ENCODE results near the gene AKR1D1.

The AKR1D1 gene

DNA sequence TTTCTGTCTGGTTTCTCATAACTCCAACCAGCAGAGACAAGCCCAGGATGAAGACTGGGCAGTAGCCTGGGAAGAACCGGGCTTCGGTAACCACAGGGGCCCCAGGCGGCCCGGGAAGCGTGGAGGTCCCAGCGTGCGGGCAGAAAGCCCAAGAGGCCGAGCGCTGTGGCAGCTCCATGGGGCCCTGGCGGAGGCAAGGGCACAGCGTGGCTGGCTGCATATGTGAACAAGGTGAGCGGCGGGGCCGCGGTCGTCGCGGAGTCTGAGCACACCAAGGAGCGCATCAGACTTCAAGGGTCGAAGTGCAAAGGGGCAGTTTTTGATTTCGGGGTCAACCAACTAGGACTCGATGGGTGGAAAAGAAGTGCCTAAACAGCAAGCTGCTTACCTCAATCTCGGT, 45.9 kb downstream of the AKR1D1 start:
- DNase-seq (ENCODE audit: extremely low read depth, low read depth): no peak

DNA sequence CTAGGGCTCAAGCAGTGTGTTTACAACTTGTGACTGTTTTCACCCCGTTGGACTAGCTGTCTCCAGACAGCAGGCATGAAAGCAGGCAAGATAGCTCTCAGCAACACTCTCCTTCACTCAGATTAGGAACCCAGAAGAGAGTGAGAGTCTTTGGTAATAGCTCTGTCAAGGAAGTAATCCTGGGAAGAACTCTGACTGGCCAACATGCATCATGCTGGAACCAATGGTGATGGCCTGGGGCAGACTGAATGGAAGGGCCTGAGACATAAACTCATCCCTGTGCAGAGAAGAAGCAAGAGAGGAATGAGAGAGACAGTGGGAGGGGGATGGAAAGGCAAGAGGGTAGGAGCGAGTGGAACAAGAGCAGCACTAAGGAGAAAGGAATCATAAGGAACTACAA, 48.9 kb downstream of the AKR1D1 start:
- TF ChIP-seq, protein P1, sequence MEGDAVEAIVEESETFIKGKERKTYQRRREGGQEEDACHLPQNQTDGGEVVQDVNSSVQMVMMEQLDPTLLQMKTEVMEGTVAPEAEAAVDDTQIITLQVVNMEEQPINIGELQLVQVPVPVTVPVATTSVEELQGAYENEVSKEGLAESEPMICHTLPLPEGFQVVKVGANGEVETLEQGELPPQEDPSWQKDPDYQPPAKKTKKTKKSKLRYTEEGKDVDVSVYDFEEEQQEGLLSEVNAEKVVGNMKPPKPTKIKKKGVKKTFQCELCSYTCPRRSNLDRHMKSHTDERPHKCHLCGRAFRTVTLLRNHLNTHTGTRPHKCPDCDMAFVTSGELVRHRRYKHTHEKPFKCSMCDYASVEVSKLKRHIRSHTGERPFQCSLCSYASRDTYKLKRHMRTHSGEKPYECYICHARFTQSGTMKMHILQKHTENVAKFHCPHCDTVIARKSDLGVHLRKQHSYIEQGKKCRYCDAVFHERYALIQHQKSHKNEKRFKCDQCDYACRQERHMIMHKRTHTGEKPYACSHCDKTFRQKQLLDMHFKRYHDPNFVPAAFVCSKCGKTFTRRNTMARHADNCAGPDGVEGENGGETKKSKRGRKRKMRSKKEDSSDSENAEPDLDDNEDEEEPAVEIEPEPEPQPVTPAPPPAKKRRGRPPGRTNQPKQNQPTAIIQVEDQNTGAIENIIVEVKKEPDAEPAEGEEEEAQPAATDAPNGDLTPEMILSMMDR (IDR thresholded peaks at IDR 0.05; ENCODE audit: low read depth, low read length): no peak
- DNase-seq (ENCODE audit: extremely low read depth, low read depth): no peak

More for the DNA sequence above, 45.9 kb downstream of the AKR1D1 start:
- TF ChIP-seq, protein P1 (IDR thresholded peaks at IDR 0.05; ENCODE audit: low read depth, low read length): no peak

DNA sequence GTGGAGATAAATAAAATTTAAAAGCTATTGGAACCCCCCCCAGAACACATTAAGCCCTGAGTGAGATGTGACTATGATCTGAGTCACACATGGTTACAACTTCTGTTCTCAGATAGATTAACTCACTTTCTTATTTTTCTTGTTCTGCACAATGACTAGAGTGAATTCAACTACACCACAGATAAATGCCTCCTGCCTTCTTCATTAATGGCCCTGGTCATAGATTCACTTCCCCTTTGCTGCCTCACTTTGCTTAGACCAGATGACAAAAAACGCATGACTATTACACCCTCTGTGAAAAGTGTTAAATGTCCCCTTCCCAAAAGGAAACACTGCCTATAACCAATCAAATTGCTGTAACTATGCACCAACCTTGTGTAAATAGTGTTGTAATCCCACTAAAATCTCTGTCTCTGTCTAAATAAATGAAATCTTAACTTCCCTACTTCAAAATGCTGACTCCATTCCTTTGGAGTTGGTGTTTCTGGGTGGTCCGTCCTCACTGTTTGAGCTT, 49.4 kb downstream of the AKR1D1 start:
- DNase-seq (ENCODE audit: extremely low read depth, low read depth): no peak
- TF ChIP-seq, protein P1 (IDR thresholded peaks at IDR 0.05; ENCODE audit: low read depth, low read length): no peak

DNA sequence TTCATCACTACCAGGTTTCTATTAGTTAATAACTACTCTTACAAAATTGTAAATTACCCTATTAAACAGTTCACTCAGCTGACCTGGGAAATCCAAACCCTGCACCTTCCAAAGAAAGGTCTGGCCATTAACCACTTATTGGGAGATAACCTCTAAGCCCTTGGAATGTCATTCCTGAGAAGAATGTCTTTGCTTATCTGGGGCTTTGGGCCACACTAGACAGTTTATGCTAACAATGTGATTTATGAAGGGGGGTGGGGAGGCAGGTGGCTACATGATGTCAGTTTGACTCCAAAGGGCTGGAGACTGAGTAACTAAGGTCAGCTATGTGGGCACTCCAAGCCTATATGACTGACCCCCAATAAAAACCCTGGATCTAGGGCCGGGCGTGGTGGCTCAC, 50.7 kb downstream of the AKR1D1 start:
- TF ChIP-seq, protein P1 (IDR thresholded peaks at IDR 0.05; ENCODE audit: low read depth, low read length): no peak
- DNase-seq (ENCODE audit: extremely low read depth, low read depth): no peak

DNA sequence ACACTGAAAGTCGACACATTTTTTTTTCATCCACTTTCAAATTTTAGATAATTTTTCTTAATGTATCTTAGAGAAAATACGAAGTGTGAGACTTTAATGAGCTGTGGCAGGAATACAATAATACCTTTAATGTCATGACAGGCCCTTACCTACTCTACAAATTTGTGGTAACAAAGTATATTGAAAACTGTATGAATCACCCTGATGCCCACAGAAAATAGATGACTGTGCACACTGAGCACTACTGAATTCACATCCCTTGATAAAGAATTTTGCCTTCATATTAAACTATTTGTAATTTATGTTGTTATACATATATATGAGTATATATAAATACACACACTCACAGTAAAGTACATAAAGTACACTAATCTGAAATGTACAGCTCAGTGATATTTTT, 51.7 kb downstream of the AKR1D1 start:
- TF ChIP-seq, protein P1 (IDR thresholded peaks at IDR 0.05; ENCODE audit: low read depth, low read length): no peak

DNA sequence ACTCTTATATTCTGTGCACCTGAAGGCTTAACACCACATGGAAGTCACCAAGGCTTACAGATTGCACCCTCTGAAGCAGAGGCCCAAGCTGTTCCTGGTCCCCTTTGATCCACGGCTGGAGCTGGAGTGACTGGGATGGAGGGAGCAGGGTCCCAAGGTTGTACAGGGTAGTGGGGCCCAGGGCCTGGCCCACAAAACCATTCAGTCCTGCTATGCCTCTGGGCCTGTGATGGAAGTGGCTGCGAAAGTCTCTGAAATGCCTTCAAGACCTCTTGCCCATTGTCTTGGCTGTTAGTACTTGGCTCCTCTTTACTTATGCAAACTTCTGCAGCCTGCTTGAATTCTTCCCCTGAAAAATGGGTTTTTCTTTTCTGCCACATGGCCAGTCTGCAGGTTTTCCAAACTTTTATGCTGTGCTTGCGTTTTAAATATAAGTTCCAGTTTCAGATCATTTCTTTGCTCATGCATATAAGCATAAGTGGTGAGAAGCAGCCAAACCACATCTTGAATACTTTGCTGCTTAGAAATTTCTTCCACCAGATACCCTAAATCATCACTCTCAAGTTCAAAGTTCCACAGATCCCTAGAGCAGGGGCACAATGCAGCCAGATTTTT, 53.4 kb downstream of the AKR1D1 start:
- DNase-seq (ENCODE audit: extremely low read depth, low read depth): no peak
- TF ChIP-seq, protein P1 (IDR thresholded peaks at IDR 0.05; ENCODE audit: low read depth, low read length): no peak

More for the DNA sequence above, 51.7 kb downstream of the AKR1D1 start:
- no peak for DNase-seq (ENCODE audit: extremely low read depth, low read depth)

DNA sequence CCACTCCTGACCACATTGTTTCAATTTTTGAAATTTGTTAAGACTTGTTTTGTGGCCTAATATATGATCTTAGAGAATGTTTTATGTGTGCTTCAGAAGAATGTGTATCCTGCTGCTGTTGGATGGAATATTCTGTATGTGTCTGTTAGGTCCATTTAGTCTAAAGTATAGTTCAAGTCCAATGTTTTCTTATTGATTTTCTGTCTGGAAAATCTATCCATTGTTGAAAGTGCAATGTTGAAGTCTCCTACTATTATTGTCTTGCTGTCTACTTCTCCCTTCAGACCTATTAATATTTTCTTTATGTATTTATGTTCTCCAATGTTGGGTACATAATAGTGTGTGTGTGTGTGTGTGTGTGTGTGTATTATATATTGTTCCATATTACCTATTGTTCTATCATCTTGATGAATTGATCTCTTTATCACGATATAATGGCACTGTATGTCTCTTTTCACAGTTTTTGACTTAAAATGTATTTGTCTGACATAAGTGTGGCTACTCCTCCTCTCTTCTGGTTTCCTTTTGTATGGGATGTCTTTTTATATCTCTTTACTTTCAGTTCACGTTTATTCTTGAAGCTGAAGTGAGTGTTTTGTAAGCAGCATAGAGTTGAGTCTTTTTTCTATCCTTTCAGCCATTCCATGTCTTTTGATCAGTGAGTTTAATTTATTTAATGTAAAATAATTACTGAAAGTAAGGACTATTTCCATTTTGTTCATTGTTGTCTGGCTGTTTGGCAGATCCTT, 61.3 kb downstream of the AKR1D1 start:
- DNase-seq (ENCODE audit: extremely low read depth, low read depth): no peak
- TF ChIP-seq, protein P1 (IDR thresholded peaks at IDR 0.05; ENCODE audit: low read depth, low read length): no peak

All from AG09319 (cell line).